NCI-H1417 treated with DMSO at 0.1 percent for 48 hours (cell line): ENCODE results near the gene OR7G3.

Source experiments
- DNase-seq: peaks from one replicate; lab custom pipeline; 2025; lab: John Stamatoyannopoulos, UW

OR7G3 gene

DNA sequence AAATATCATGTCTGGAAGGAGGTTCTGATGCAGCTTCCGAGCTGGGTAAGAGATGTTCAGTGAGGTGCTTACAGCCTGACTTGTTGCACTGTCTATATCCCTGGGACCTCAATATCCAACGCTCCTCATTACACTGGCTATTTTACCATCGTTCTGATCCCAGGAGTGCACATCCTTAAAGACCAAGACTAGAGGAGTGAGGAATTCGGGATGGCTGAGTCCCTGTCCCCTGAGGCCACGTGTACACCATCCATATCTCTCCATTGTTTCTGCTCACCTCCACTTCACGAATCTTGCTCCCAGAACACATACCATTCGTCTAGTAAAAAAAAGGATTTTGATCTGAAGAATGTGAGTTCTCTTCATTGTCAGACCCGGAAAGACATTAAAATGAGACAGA, 19.4 kb downstream of the OR7G3 start, which contains the start of gene OR7G2:
Gene OR7G2, minus strand, starts transcription at position 101 of the 400 bp plus-strand sequence. CDS start 4,232 bp downstream, outside the sequence.
- no peak for DNase-seq

GRCh38 chr19:9086761-9087160, 40.0 kb downstream of the OR7G3 start, which contains the start of gene OR1M1:
TSS of gene OR1M1 (plus strand) at chr19:9087061. CDS start at chr19:9093245, 6,184 bp downstream.
- no peak for DNase-seq

- no peak for DNase-seq
Measured at GRCh38 chr19:9078651-9079050, 48.1 kb downstream of the OR7G3 start.

DNA sequence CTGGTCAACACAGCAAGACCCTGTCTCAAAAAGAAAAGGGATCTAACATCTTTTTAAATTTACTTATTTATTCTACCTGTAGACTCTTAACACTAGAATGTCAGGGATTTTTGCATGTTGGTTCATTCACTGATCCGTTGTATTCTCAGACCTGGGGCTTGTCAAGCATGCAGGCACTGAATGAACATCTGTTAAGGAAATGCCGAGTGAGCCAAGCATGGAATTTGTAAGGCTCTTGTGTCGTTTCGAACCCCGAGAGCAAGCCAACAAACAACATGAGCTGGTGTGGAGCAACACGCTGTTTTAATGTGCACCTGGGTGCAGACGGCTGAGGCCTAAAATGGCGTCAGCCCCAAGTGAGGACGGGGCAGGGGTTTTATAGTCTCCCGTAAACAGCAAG, 49.8 kb downstream of the OR7G3 start:
- DNase-seq: no peak
